ENCODE data around the gene GBP2.

The GBP2 gene

DNA sequence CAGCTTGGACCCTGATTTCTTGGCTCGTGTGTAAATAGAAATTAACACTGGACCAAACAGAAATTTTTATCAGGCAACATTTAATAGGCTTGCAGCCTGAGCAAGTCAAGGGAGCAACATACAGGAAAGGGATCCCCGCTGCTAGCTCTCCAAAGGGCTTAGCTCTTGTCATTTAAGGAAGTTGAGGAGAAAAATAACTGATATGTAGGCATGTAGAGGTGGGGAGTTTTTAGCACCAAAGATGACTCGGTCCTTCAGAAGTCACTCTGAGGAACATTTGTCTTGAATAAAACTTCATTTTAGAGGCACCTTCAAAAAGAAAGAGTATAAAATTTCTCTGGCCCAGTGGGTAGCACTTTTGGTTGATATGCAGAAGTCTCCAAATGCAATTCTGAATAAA lies 27.1 kb downstream of the GBP2 start:
- H3K4me2 ChIP-seq (ENCODE audit: low read length) = no peak overlapping the region
- TF ChIP-seq, protein P1, sequence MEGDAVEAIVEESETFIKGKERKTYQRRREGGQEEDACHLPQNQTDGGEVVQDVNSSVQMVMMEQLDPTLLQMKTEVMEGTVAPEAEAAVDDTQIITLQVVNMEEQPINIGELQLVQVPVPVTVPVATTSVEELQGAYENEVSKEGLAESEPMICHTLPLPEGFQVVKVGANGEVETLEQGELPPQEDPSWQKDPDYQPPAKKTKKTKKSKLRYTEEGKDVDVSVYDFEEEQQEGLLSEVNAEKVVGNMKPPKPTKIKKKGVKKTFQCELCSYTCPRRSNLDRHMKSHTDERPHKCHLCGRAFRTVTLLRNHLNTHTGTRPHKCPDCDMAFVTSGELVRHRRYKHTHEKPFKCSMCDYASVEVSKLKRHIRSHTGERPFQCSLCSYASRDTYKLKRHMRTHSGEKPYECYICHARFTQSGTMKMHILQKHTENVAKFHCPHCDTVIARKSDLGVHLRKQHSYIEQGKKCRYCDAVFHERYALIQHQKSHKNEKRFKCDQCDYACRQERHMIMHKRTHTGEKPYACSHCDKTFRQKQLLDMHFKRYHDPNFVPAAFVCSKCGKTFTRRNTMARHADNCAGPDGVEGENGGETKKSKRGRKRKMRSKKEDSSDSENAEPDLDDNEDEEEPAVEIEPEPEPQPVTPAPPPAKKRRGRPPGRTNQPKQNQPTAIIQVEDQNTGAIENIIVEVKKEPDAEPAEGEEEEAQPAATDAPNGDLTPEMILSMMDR (IDR thresholded peaks at IDR 0.05; ENCODE audit: low read depth, low read length) = no peak
- no peak for TF ChIP-seq EZH2phosphoT487 (IDR thresholded peaks at IDR 0.05; ENCODE audit: low read depth)
- H3K4me3 ChIP-seq (ENCODE audit: low read length) = no peak overlapping the region

DNA sequence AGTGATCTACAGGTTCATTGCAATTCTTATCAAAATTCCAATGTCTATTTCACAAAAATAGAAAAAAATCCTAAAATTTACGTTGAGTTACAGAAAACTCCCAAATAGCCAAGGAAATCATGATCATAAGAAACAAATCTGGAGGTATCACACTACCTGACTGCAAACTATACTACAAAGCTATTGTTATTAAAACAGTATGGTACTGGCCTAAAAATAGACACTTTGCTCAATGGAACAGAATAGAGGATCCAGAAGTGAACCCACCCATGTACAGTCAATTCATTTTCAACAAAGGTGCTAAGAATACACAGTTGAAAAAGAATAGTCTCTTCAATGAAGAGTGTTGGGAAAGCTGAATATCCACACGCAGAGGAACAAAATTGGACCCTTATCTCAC lies 30.2 kb downstream of the GBP2 start:
- Histone ChIP-seq H4K20me1 (ENCODE audit: insufficient read depth, low read length) (no peaks in the 10 kb centered on the region), H3K79me2 (ENCODE audit: low read length) (no peaks in the 10 kb centered on the region), H3K27ac (ENCODE audit: low read length) (no peak overlapping the region), H2AFZ (ENCODE audit: low read depth, low read length) (no peak overlapping the region), H3K4me3 (ENCODE audit: low read length) (no peak overlapping the region), H3K9me3 (ENCODE audit: insufficient read depth, low read length) (no peaks in the 10 kb centered on the region), H3K36me3 (replicated peaks; ENCODE audit: low read depth, low read length) (no peaks in the 10 kb centered on the region), H3K4me2 (ENCODE audit: low read length) (no peak overlapping the region), H3K4me1 (ENCODE audit: low read length) (no peaks in the 10 kb centered on the region), H3K9ac (ENCODE audit: low read length) (no peak overlapping the region), H3K27me3 (ENCODE audit: low read depth, low read length) (no peaks in the 10 kb centered on the region)
- no peak for TF ChIP-seq EZH2phosphoT487 (IDR thresholded peaks at IDR 0.05; ENCODE audit: low read depth)
- TF ChIP-seq, protein P1 (IDR thresholded peaks at IDR 0.05; ENCODE audit: low read depth, low read length) = no peak

More for the DNA sequence above, 27.1 kb downstream of the GBP2 start:
- no peaks in the 10 kb centered on the region for H3K79me2 ChIP-seq (ENCODE audit: low read length)
- H3K4me1 ChIP-seq (ENCODE audit: low read length) = peaks cover 6% of the 10 kb centered on the region
- H3K9me3 ChIP-seq (ENCODE audit: insufficient read depth, low read length) = no peaks in the 10 kb centered on the region
- no peaks in the 10 kb centered on the region for H4K20me1 ChIP-seq (ENCODE audit: insufficient read depth, low read length)
- no peak overlapping the region for H3K9ac ChIP-seq (ENCODE audit: low read length)
- H3K27me3 ChIP-seq (ENCODE audit: low read depth, low read length) = no peaks in the 10 kb centered on the region
- no peaks in the 10 kb centered on the region for H3K36me3 ChIP-seq (replicated peaks; ENCODE audit: low read depth, low read length)
- H2AFZ ChIP-seq (ENCODE audit: low read depth, low read length) = no peak overlapping the region
- H3K27ac ChIP-seq (ENCODE audit: low read length) = no peak overlapping the region

DNA sequence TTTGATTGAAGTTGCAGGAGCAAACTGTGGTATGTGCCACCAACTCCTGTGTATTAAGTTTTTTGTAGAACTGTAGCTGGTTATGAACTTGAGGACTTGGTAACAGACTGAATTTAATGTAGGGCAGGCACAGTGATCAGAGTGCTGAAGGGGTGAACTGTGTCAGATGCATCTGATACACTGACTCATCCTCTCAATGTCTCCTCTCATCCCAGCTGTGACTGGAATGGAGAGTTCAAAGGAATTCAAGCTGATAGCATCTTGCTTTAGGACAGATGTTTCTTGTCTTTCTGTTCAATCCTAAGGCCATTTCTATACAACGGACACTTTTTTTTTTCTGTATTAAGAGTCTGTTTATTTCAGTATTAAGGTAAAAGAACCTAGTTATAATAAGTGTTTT lies 36.0 kb downstream of the GBP2 start:
- Histone ChIP-seq H2AFZ (ENCODE audit: low read depth, low read length) (no peak overlapping the region), H3K27me3 (ENCODE audit: low read depth, low read length) (no peaks in the 10 kb centered on the region), H4K20me1 (ENCODE audit: insufficient read depth, low read length) (no peaks in the 10 kb centered on the region), H3K27ac (ENCODE audit: low read length) (no peak overlapping the region), H3K9me3 (ENCODE audit: insufficient read depth, low read length) (no peaks in the 10 kb centered on the region), H3K79me2 (ENCODE audit: low read length) (no peaks in the 10 kb centered on the region), H3K4me3 (ENCODE audit: low read length) (no peak overlapping the region), H3K36me3 (replicated peaks; ENCODE audit: low read depth, low read length) (no peaks in the 10 kb centered on the region), H3K4me2 (ENCODE audit: low read length) (no peak overlapping the region), H3K4me1 (ENCODE audit: low read length) (no peaks in the 10 kb centered on the region), H3K9ac (ENCODE audit: low read length) (no peak overlapping the region)
- TF ChIP-seq, protein P1 (IDR thresholded peaks at IDR 0.05; ENCODE audit: low read depth, low read length) = no peak
- no peak for TF ChIP-seq EZH2phosphoT487 (IDR thresholded peaks at IDR 0.05; ENCODE audit: low read depth)

DNA sequence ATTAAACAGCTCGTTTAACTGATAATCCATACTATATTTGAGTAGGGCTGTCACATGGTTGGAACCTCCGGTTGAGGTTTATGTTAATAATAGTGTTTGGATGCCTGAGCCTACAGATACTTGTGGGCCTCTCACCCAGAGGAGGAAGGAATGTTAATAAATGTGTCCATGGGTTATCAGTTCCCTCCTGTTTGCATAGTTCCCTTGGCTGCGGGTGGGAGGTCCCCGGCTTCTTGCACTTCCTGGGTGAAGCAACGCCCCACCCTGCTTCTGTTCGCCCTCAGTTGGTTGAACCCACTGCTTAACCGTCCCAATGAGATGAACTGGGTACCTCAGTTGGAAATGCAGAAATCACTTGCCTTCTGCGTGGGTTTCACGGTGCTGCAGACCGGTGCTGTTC lies 37.3 kb downstream of the GBP2 start:
- no peak overlapping the region for H3K4me2 ChIP-seq (ENCODE audit: low read length)
- no peaks in the 10 kb centered on the region for H3K79me2 ChIP-seq (ENCODE audit: low read length)
- H3K36me3 ChIP-seq (replicated peaks; ENCODE audit: low read depth, low read length) = no peaks in the 10 kb centered on the region
- H3K4me1 ChIP-seq (ENCODE audit: low read length) = no peaks in the 10 kb centered on the region
- no peak overlapping the region for H3K27ac ChIP-seq (ENCODE audit: low read length)
- no peak overlapping the region for H3K9ac ChIP-seq (ENCODE audit: low read length)
- H3K4me3 ChIP-seq (ENCODE audit: low read length) = no peak overlapping the region
- TF ChIP-seq, protein P1 (IDR thresholded peaks at IDR 0.05; ENCODE audit: low read depth, low read length) = no peak
- TF ChIP-seq EZH2phosphoT487 (IDR thresholded peaks at IDR 0.05; ENCODE audit: low read depth) = no peak
- no peaks in the 10 kb centered on the region for H3K27me3 ChIP-seq (ENCODE audit: low read depth, low read length)
- H3K9me3 ChIP-seq (ENCODE audit: insufficient read depth, low read length) = no peaks in the 10 kb centered on the region
- no peak overlapping the region for H2AFZ ChIP-seq (ENCODE audit: low read depth, low read length)
- H4K20me1 ChIP-seq (ENCODE audit: insufficient read depth, low read length) = no peaks in the 10 kb centered on the region

Measured in OCI-LY3 (cell line).